GM19452 (cell line): ENCODE results near the gene TOP3A.
"Not testable (repeated sequence)": the region's sequence is repeated elsewhere in the genome, so short reads cannot be mapped to it uniquely, and the experiment has no call there.

Experiments
- ATAC-seq: cut with Tn5 transposase; IDR thresholded peaks from one replicate; pipeline ENCODE4 v1.9.1; 2021; ENCODE audit not compliant: unreplicated experiment

The TOP3A gene, protein sequence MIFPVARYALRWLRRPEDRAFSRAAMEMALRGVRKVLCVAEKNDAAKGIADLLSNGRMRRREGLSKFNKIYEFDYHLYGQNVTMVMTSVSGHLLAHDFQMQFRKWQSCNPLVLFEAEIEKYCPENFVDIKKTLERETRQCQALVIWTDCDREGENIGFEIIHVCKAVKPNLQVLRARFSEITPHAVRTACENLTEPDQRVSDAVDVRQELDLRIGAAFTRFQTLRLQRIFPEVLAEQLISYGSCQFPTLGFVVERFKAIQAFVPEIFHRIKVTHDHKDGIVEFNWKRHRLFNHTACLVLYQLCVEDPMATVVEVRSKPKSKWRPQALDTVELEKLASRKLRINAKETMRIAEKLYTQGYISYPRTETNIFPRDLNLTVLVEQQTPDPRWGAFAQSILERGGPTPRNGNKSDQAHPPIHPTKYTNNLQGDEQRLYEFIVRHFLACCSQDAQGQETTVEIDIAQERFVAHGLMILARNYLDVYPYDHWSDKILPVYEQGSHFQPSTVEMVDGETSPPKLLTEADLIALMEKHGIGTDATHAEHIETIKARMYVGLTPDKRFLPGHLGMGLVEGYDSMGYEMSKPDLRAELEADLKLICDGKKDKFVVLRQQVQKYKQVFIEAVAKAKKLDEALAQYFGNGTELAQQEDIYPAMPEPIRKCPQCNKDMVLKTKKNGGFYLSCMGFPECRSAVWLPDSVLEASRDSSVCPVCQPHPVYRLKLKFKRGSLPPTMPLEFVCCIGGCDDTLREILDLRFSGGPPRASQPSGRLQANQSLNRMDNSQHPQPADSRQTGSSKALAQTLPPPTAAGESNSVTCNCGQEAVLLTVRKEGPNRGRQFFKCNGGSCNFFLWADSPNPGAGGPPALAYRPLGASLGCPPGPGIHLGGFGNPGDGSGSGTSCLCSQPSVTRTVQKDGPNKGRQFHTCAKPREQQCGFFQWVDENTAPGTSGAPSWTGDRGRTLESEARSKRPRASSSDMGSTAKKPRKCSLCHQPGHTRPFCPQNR

DNA sequence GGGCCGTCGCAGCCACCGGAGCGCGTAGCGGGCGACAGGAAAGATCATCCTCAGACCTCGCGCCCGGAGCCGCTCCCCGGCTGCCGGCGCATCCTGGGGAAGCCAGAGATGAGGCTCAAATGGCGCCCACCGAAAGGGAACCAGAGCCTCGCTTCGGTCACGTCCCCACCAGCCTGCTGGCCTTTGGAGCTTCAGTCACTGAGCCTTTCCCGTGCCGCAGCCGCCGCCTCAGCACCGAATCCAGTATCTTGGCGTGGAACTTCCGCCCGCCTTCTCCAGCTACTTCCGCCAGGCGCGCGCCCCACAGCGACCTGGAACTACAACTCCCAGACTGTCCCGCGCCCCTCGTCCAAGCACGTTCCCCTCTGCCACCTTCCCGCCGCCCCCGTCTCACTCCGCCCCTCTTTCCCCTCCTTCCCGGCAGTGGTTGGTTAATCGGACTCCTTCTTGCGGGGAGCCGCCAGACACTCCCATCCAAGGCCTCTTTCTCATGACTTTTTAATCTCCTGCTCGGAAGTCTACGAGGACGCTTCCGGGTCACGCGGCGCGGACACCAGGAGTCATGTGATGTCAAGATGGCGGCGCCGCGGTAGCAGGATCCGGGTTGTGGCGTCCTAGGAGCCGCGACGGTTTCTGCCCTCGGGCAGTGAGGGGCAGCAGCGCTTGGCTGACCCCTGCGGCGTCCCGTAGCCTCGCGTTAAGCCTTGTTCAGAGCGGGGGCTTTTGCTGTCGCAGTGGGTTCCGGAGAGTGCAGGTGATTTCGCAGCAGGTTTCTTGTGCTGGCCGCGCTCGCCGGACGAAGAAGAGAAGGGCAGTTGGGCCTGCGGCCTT, at the start of gene TOP3A, which contains the start of gene SMCR8:
TOP3A (minus strand) TSS at position 264 of the 831 bp plus-strand sequence; CDS start at position 48, 216 bp downstream.
SMCR8 (plus strand) TSS at position 563 of the 831 bp plus-strand sequence. CDS start 497 bp downstream, outside the sequence.
- ATAC-seq = peak; percentile 82

DNA sequence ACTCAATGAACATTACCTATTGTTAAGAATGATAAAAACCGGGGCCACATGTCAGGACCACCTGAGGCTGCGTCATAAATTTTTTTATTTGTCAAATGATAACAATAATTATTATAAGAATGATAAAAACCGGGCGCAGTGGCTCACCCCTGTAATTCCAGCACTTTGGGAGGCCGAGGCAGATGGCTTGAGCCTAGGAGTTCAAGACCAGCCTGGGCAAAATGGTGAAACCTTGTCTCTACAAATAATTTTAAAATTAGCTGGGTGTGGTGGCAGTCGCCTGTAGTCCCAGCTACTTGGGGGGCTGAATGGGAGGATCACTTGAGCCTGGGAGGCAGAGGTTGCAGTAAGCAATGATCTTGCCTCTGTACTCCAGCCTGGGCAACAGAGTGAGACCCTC, 49.4 kb upstream of the TOP3A start:
- ATAC-seq = no peak

DNA sequence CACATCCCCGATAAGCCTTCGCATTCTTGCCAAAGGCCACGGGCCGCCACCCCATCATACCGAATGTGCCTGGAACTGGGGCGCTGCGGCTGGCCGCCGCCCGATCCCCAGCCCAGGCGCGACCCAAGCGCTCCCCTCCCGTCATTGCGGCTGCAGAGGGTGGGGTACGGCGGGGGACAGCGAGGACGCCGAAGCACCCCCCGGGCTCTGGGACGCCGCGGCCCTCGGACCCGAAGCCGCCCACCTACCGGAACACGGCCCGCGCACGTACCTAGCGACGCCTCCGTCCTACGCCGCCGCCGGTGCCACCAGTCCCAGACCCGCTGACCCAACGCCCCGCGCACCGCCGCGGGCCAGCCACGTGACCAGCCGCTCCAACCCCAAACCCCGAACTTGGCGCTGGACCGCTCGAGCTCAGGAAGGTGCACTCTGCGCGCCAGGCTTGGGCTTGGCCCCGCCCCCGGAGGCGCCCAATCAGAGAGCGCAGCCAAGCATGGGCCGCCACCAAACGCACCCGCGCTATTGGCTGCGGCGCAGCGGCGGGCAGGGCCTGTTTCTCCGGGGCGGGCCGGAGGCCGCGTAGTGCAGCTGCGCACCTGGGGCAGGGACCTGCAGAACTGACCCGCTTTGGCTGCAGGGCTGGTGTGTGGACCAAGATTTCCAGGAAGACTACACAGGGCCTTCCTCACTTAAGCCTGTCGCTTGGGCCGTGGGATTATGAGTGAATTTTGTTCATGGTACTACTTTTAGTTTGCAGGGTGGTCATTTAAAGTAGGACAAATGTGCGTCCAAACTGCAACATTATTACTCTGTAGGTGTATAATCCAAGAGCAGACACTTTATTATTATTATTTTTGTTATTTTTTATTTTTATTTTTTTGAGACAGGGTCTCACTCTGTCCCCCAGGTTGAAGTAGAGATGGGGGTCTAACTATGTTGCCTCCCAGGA, 48.6 kb upstream of the TOP3A start, which contains the start of gene SHMT1:
SHMT1 (minus strand) TSS at position 450 of the 949 bp plus-strand sequence. CDS start 7,569 bp downstream, outside the sequence.
- peak; percentile 97 for ATAC-seq

DNA sequence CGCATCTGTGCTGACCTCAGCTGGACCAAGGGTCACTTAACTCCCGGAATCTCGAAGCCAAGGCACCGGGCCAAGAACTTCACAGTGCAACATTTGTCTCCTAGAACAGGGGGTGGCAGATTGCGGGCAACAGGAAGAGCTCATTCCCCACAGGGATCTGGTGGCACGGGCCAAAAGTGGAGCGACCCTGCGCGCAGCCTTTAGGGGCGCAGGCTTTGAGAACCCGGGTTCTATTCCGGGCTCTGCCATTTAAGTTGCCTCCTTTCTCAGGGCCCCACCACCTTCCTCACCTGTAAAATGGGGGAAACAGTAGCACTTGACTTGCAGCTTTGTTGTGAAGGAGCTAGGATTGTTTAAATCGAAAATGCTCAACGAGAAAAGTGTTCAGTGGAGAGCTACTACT, 47.9 kb upstream of the TOP3A start:
- no peak for ATAC-seq

DNA sequence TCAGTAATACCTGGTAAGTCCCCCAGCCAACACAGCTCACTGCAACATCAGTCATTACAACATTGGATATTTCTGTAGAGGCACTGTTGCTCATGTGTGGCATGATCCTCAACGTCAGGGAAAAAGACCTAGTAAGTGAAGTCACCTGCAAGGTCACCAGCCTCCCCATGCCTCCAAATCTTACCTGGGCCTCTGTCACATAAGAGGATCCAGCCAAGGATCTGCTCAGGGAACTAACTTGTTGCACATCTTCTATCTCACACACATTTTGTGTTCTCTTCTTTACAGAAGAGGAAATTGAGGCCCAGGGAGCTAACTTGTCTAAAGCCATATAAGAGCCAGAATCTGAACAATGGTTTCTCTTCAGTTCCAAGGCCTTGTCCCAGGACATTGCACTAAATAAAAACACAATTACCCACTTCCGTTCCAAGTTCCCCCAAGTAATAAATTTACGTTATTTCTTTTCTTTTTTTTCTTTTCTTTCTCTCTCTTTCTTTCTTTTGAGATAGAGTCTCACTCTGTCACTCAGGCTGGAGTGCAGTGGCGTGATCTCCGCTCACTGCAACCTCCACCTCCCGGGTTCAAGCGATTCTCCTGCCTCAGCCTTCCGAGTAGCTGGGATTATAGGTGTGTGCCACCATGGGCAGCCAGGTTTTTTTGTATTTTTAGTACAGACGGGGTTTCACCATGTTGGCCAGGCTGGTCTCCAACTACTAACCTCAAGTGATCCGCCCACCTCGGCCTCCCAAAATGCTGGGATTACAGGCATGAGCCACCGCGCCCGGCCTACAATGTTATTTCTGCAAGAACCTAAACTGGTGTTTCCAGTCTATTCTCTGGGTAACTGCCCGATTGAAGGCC, 47.3 kb upstream of the TOP3A start:
- no peak for ATAC-seq

DNA sequence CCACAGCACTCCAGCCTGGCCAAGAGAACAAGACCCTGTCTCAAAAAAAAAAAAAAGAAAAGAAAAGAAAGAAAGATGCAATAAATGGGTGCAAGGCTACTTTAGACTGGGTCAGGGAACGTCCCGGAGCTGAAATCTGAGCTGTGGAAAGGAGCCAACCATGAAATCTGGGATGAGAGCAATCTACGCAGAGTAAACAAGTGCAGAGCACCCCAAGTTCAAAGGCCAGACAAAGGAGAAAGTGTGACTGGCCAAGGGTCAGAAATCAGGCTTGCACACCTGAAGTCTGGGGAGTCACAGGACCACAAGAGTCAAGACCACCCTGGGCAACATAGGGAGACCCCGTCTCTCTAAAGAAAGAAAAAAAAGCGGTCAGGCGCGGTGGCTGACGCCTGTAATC, 45.7 kb upstream of the TOP3A start:
- no peak for ATAC-seq

DNA sequence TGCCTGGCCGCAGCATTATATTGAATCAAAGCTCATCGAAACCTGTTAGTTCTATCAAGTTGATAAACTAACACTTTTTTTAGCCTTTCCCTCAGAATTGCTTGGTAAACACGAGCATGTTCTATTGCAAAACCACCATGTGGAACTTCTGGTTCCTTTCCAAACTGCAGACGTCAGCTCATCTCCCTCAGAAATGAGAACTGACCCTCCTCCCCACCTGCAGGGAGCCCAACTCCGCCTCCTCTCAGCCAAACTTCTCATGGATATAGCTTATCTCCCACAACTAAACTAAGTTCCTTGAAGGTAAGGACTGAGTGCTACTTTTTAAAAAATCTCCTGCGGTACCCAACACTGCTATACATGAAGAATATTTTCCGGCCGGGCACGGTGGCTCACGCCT, 41.8 kb upstream of the TOP3A start:
- no peak for ATAC-seq

DNA sequence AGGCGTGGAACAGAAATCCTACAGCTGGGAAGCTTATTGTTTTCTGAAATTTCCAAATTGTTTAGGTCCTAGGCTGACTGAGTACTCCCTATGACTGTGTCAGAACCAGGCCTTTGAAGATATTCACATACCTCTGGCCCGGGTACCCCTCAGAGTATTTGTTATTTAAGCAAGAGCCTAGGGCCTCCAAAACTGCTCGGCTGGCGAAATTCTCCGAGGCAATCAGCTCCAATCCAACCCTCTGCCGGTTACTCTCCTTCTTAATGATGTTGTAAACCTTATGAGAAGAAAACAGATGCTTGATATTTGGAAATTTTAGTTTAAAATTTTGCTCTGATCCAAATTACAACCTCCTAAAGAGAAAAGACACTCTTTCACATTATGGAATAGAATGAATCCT, 38.7 kb upstream of the TOP3A start:
- no peak for ATAC-seq

DNA sequence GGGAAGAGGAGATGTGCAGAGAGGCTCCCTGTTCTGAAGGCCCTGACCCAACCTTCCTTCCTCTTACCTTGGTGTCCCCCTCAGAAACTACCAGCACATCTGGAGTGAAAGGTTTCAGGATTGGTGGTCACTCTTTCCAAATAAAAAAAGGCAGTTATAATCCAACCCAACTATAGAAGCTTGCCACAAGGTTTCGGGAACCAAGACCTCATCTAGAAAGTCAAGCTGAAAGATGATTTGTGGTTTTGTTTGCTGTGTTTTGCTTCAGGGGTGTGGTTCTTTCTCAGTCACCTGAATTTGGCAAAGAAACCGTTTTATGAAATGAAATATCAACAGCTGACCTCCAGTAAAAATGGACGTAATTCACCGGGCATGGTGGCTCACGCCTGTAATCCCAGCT, 29.2 kb upstream of the TOP3A start:
- no peak for ATAC-seq

DNA sequence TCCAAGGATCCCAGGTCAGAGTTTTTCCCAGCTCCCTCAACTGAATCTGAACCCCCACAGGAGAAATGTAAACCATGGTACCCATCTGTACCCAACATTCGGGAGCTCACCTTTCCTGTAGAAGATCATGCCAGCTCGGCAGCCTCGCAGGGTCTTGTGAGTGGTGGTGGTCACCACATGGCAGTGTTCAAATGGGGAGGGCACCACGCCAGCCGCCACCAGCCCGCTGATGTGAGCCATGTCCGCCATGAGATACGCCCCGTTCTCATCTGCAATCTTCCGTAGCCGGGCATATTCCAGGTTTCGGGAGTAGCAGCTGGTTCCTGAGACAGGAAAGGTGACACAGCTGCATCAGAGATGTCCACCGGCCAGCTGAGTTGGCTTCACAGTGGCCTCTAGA, 25.1 kb upstream of the TOP3A start:
- ATAC-seq = no peak

DNA sequence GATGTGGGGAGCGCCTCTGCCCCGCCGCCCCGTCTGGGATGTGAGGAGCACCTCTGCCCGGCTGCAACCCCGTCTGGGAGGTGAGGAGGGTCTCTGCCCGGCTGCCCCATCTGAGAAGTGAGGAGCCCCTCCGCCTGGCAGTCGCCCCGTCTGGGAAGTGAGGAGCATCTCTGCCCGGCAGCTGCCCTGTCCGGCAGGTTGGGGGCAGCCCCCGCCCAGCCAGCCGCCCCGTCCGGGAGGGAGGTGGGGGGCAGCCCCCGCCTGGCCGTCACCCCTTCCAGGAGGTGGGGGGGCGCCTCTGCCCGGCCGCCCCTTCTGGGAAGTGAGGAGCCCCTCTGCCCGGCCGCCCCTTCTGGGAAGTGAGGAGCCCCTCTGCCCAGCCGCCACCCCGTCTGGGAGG, 23.4 kb upstream of the TOP3A start:
- not testable (repeated sequence) for ATAC-seq

DNA sequence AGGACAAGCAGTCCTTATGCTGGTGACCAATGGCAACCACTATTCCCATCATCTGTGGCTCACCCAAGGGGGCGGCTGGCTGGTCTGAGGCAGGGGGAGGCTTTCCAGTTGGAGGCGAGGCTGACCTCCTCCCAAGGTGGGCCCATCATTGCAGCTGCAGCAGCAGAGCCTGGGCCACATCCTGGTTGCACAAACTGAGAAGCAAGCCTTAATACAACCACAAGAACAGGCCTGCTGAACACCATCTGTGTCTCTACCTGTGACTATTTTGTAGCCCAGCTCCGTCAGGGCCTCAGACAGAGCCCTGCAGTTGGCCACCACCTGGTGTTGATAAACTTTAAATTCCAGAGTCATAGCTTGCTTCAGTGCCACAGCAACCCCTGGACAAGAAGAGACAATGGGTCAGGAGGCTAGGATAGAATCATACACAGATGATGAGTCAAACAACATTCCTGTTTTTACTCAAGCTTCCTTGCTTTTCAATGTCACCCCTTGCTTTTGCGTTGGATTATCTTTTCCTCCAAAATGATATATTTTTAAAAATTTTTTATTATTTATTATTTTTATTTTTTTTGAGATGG, 18.2 kb upstream of the TOP3A start:
- ATAC-seq = no peak

DNA sequence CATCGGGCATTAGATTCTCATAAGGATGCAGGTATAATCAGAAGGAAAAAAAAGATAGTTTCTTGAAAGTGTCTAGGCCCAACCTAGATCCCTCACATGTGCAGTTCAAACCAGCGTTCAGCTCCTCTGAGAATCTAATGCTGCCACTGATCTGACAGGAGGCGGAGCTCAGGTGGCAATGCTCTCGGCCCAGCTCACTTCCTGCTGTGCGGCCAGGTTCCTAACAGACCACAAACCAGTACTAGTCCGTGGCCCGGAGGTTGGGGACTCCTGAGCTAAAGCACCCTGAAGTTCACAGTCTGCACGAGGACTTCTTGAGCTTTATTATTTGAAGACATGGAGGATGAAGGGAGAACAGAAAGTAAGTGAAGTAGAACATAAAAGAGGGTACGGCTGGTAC, 17.1 kb upstream of the TOP3A start:
- no peak for ATAC-seq

DNA sequence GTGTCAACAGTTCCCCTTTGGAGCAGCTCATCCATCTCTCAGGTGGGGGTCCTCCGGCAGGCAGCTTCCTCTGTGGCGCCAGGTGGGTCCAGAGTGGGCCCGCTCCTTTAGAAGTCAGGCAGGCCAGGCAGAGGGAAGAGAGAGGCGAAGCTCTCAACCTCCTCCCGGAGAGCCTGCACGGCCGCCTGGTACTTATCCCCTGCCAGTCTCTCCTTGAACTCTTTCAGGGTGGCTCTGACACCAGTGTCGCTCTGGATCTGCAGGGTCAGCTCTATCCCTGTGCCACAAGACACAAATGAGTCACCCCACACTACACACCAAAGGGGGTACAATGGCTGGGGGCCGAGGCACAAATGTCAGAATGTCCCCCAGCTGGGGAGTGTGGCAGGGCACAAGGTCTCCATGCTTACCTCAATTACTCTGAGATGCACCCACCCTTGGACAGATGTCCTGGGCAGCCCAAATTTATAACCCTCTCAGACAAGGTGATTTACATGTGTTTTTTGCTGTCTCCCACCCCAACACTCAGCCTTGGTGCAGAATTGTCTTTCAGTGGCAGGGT, 13.9 kb upstream of the TOP3A start:
- ATAC-seq = no peak

DNA sequence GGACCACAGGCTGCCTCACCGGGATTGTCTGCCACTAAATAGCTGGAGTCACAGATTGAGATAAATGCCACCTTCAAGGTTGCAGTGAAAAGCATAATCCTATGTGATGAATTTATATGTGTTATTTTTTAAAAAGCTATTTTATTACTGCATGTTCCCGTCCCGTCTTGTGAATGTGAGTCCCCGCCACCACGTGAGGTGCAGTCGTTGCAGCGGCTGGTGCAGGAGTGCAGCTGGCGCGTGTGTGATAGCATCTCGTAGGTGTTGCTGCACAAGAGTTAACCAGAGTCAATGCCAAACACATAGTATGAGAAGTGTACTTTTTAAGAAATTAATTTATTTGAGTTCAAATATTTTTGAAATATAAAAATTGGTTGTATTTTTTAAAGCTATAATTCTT, 12.8 kb upstream of the TOP3A start:
- ATAC-seq = no peak

DNA sequence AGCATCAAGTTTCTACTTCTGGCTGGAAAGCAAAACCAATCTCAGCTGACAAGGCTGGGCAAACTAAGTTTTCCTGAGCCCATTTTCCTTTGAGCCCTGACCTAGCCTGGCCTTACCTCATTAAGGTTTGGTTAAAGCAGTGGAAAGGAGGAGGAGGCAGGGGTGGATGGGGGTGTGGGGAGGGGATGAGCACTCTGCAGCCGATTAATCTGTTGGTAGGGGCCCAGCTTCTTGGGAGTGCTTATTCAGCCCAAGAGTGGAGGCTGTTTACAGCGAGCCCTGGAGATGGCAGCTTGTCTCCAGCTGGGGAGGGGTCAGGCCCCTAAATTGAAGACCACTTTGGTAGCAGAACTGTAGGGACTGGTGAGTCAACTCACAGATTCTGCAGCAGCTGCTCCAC, 12.3 kb upstream of the TOP3A start:
- no peak for ATAC-seq

DNA sequence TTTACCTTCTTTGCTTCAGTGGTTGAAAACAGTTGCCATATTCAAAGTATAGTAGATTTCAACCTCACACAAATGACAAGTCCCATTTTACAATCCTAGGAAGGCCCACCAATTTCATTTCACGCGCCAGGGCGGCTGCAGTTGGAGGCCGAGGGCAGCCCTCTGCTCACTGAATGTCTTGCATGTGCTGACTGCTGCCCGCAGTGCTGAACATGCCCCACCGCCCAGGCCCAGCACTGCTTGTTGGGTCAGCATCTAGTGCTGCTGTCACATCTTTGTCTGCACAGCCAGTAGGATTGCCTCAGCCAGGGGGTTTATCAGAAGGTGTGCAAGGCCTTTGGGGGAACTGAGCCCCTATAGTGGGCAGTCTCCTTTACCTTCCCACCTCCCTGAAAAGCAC, 11.8 kb upstream of the TOP3A start:
- no peak for ATAC-seq

DNA sequence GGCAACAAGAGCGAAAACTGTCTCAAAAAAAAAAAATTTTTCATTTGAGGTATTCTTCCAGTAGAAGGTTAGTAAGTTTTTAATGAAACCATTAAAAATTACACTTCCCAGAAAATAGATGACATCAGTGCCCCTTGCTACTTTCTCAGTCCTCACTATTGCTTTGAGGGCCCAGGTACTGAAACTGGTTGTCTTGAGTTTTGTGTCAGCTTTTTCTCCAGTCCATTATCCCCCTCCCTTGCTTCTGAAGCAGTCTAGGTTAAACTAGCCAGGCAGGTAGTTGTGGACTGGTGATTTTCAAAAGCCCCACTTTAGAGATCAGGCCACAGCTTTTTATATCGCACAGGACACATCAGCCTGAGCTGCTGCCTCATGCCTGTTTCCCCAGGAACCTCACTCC, 11.2 kb upstream of the TOP3A start:
- no peak for ATAC-seq
